Lung (tissue), 12 donors: ENCODE results near the gene DPP3. TPM values are rescaled to one million over a fixed set of nuclear protein-coding genes. Genes with fewer than 3 reads are reported as not detected.
"Not testable (repeated sequence)": the region's sequence is repeated elsewhere in the genome, so short reads cannot be mapped to it uniquely, and the experiment has no call there.

Experiments
- ATAC-seq: fragments of 200-7000 bp; cut with Tn5 transposase; one replicate; pipeline ENCODE4 v1.9.1; 2020; ENCODE audit warnings: moderate number of reproducible peaks; ENCODE audit not compliant: insufficient read depth, low FRiP score
- DNase-seq, 3 donors: peaks; one replicate each; pipeline ENCODE4 v3.0.0-alpha.2; 2013 to 2017
- H3K27ac ChIP-seq, 2 donors: one replicate each; pipeline ENCODE4 v1.5.1; 2013; ENCODE audit warnings: mild to moderate bottlenecking in 2 of 2, moderate library complexity in 2 of 2, control low read depth in 1 of 2, inconsistent platforms in 1 of 2, low read depth in 1 of 2, low read length in 1 of 2
- H3K27me3 ChIP-seq, 3 donors: one replicate each; pipeline ENCODE4 v1.5.1; 2013; ENCODE audit warnings: low read length in 2 of 3; ENCODE audit not compliant: control insufficient read depth in 3 of 3, insufficient read depth in 3 of 3
- H3K36me3 ChIP-seq, 4 donors: one replicate each; pipeline ENCODE4 v1.5.1; 2013; ENCODE audit warnings: low read length in 4 of 4, mild to moderate bottlenecking in 1 of 4, moderate library complexity in 1 of 4; ENCODE audit not compliant: control insufficient read depth in 4 of 4, insufficient read depth in 4 of 4
- H3K4me1 ChIP-seq, 5 donors: one replicate each; pipeline ENCODE4 v1.5.1; 2013; ENCODE audit warnings: low read length in 5 of 5, mild to moderate bottlenecking in 2 of 5, moderate library complexity in 1 of 5; ENCODE audit not compliant: control insufficient read depth in 5 of 5, insufficient read depth in 5 of 5
- H3K4me3 ChIP-seq: one replicate; pipeline ENCODE4 v1.5.1; 2013; ENCODE audit warnings: mild to moderate bottlenecking, control low read depth, moderate library complexity
- H3K9ac ChIP-seq, 2 donors: one replicate each; pipeline ENCODE4 v1.5.1; 2013; ENCODE audit warnings: low read length in 2 of 2, control low read depth in 1 of 2; ENCODE audit not compliant: insufficient read depth in 1 of 2
- H3K9me3 ChIP-seq, 4 donors: one replicate each; pipeline ENCODE4 v1.5.1; 2013; ENCODE audit warnings: low read length in 3 of 4, mild to moderate bottlenecking in 1 of 4, moderate library complexity in 1 of 4; ENCODE audit not compliant: control insufficient read depth in 4 of 4, insufficient read depth in 3 of 4
- CTCF ChIP-seq: IDR thresholded peaks from 2 replicates; pipeline ENCODE4 v1.5.1; 2012; ENCODE audit warnings: mild to moderate bottlenecking; ENCODE audit errors: control extremely low read depth, extremely low read depth
- WGBS, 2 donors: extraction: QIAGEN DNeasy Blood & Tissue Kit; methylation state at CpG; one replicate each; pipeline ENCODE4 v1.1.7; 2013; 5-methylcytosine and 5-hydroxymethylcytosine counted together
- polyA plus RNA-seq, 2 donors: library from polyadenylated mRNA; stranded (reverse); fragments of 200-250 nt; gene quantifications; one replicate each; pipeline ENCODE4 v1.2.1, GENCODE V29; 2013
- total RNA-seq, 2 donors: library from RNA; depleted of rRNA in 1 of 2; stranded (reverse); fragments of >200 nt in 1 of 2; gene quantifications; one replicate each; pipeline ENCODE4 v1.2.1, GENCODE V29; 2014 to 2021
- donor health status: control.
- donor health status: control.
- donor health status: Bipolar disorder and iron deficiency.
- donor health status: healthy.
- donor health status: DM: yes; HTN: yes; CAD: no.

Gene DPP3
- total and polyA plus RNA-seq, 4 donors: 25.4 to 76.3 (median 44.7) TPM

- H3K4me1 ChIP-seq: no peaks in the 10 kb centered on the region
- no peak overlapping the region for H3K4me3 ChIP-seq
- no peak for TF ChIP-seq CTCF
- 78 to 79% methylated on average over 6 of the region's 6 CpGs for WGBS, 2 donors
- peaks cover 0 to 1% (median 0%) of the 10 kb centered on the region in 4 donors for H3K9me3 ChIP-seq
- no peaks in the 10 kb centered on the region for H3K27me3 ChIP-seq
- DNase-seq (no peak), ATAC-seq (no peak)
- H3K27ac ChIP-seq: no peak overlapping the region
- H3K9ac ChIP-seq: no peak overlapping the region
- H3K36me3 ChIP-seq: peaks cover 0 to 23% (median 15%) of the 10 kb centered on the region in 4 donors
These were observed 52.5 kb downstream of the DPP3 start for GRCh38 chr11:66532784-66533183.

- Histone ChIP-seq H3K9ac (no peak overlapping the region), H3K27ac (no peak overlapping the region), H3K36me3 (peaks cover 0 to 31% (median 7%) of the 10 kb centered on the region in 4 donors), H3K27me3 (no peaks in the 10 kb centered on the region), H3K4me3 (no peak overlapping the region), H3K4me1 (peaks cover 0 to 8% (median 0%) of the 10 kb centered on the region in 5 donors), H3K9me3 (no peaks in the 10 kb centered on the region)
- ATAC-seq: no peak
- WGBS, 2 donors: 89 to 92% methylated on average over 16 of the region's 16 CpGs
- DNase-seq: no peak
- TF ChIP-seq CTCF: no peak
These were observed 59.1 kb downstream of the DPP3 start for GRCh38 chr11:66539170-66539869.

- DNase-seq: no peak
- Histone ChIP-seq H3K27ac (no peak overlapping the region), H3K9ac (no peak overlapping the region), H3K36me3 (peaks cover 0 to 31% (median 7%) of the 10 kb centered on the region in 4 donors), H3K9me3 (no peaks in the 10 kb centered on the region), H3K4me3 (no peak overlapping the region), H3K4me1 (peaks cover 0 to 8% (median 0%) of the 10 kb centered on the region in 5 donors), H3K27me3 (no peaks in the 10 kb centered on the region)
- ATAC-seq: no peak
- no peak for TF ChIP-seq CTCF
- WGBS, 2 donors: 88 to 89% methylated on average over 10 of the region's 10 CpGs
These were observed 59.6 kb downstream of the DPP3 start for GRCh38 chr11:66539870-66540213.

- Histone ChIP-seq H3K4me1 (peaks cover 0 to 13% (median 3%) of the 10 kb centered on the region in 5 donors), H3K36me3 (peaks cover 0 to 31% (median 6%) of the 10 kb centered on the region in 4 donors)
- not testable (repeated sequence) for ATAC-seq, H3K27me3 ChIP-seq, H3K9me3 ChIP-seq, DNase-seq, H3K9ac ChIP-seq, H3K27ac ChIP-seq, H3K4me3 ChIP-seq
- WGBS, 2 donors: 39 to 75% methylated on average over 6 to 8 of the region's 8 CpGs
These were observed 60.4 kb downstream of the DPP3 start for GRCh38 chr11:66540598-66540997.
